GM12878 (cell line): ENCODE data around the gene TMEM252. TPM values are rescaled to one million over a fixed set of nuclear protein-coding genes. Genes with fewer than 3 reads are reported as not detected.

ENCODE experiments used
- ATF2 ChIP-seq: IDR thresholded peaks from 2 replicates; pipeline ENCODE4 v1.6.1; 2012; ENCODE audit warnings: low read length, inconsistent platforms
- ATF7 ChIP-seq: fragments of 450-650 bp; IDR thresholded peaks from 2 replicates; pipeline ENCODE4 v1.6.1; 2016; ENCODE audit warnings: low read depth, mild to moderate bottlenecking
- EZH2 ChIP-seq: IDR thresholded peaks from 2 replicates; pipeline ENCODE4 v1.6.1; 2012; ENCODE audit warnings: low read depth, mild to moderate bottlenecking, control low read depth, inconsistent platforms, low read length, borderline replicate concordance; ENCODE audit not compliant: control insufficient read depth
- FOXM1 ChIP-seq: IDR thresholded peaks from 2 replicates; pipeline ENCODE4 v1.6.1; 2012; ENCODE audit warnings: low read depth, mild to moderate bottlenecking, inconsistent platforms, low read length, moderate library complexity
- HDAC6 ChIP-seq: fragments of 200-600 bp; sonication (generic); IDR thresholded peaks from one replicate; pipeline ENCODE4 v1.8.0; 2017; ENCODE audit warnings: antibody characterized with exemption; ENCODE audit not compliant: unreplicated experiment
- IKZF1 ChIP-seq: fragments of 450-650 bp; conservative IDR thresholded peaks from 2 replicates; pipeline ENCODE4 v1.6.1; 2017; ENCODE audit warnings: antibody characterized with exemption, mild to moderate bottlenecking
- IRF4 ChIP-seq: IDR thresholded peaks from 2 replicates; pipeline ENCODE4 v1.6.1; 2011; ENCODE audit warnings: low read depth, low read length
- MTA2 ChIP-seq: fragments of 450-650 bp; IDR thresholded peaks from 2 replicates; pipeline ENCODE4 v1.6.1; 2016; ENCODE audit warnings: low read depth, mild to moderate bottlenecking, moderate library complexity
- MTA3 ChIP-seq: IDR thresholded peaks from 2 replicates; pipeline ENCODE4 v1.6.1; 2012; ENCODE audit warnings: low read length, inconsistent platforms, borderline replicate concordance
- MYB ChIP-seq: fragments of 150-350 bp; IDR thresholded peaks from 2 replicates; pipeline ENCODE4 v1.6.1; 2014; ENCODE audit warnings: mild to moderate bottlenecking, low read depth, low read length, borderline replicate concordance
- NFYB ChIP-seq: IDR thresholded peaks from 2 replicates; pipeline ENCODE4 v1.6.1; 2011; ENCODE audit warnings: low read depth, mild to moderate bottlenecking, low read length, improper control_type of control experiment, moderate library complexity; ENCODE audit not compliant: insufficient read depth
- PRDM15 ChIP-seq: fragments of 450-650 bp; formaldehyde crosslinking; IDR thresholded peaks from 2 replicates; pipeline ENCODE4 v1.4.0; 2020; ENCODE audit warnings: mild to moderate bottlenecking, moderate library complexity
- RAD21 ChIP-seq: IDR thresholded peaks from 2 replicates; pipeline ENCODE4 v1.6.1; 2011; ENCODE audit warnings: mild to moderate bottlenecking, low read depth, low read length, moderate library complexity; ENCODE audit not compliant: insufficient read depth
- RCOR1 ChIP-seq: conservative IDR thresholded peaks from 2 replicates; pipeline ENCODE4 v1.6.1; 2012; ENCODE audit warnings: low read depth, low read length, improper control_type of control experiment
- RELA ChIP-seq: fragments of 450-650 bp; IDR thresholded peaks from 2 replicates; pipeline ENCODE4 v1.8.0; 2014; ENCODE audit warnings: borderline replicate concordance; ENCODE audit not compliant: partially characterized antibody
- RUNX3 ChIP-seq: IDR thresholded peaks from 2 replicates; pipeline ENCODE4 v1.6.1; 2012; ENCODE audit warnings: low read length, inconsistent platforms
- SIX5 ChIP-seq: IDR thresholded peaks from 2 replicates; pipeline ENCODE4 v1.6.1; 2011; ENCODE audit warnings: mild to moderate bottlenecking, low read depth, low read length, moderate library complexity; ENCODE audit not compliant: severe bottlenecking
- WRNIP1 ChIP-seq: IDR thresholded peaks from 2 replicates; pipeline ENCODE4 v1.6.1; 2011; ENCODE audit warnings: low read depth, low read length, improper control_type of control experiment, borderline replicate concordance
- ZBTB4 ChIP-seq: fragments of 450-650 bp; formaldehyde crosslinking; IDR thresholded peaks from 2 replicates; pipeline ENCODE4 v1.4.0; 2022; ENCODE audit warnings: mild to moderate bottlenecking, moderate library complexity
- ZNF217 ChIP-seq: fragments of 450-650 bp; IDR thresholded peaks from 2 replicates; pipeline ENCODE4 v1.6.1; 2017; ENCODE audit warnings: antibody characterized with exemption, mild to moderate bottlenecking
- ZNF24 ChIP-seq: fragments of 450-650 bp; IDR thresholded peaks from 2 replicates; pipeline ENCODE4 v1.6.1; 2017; ENCODE audit warnings: antibody characterized with exemption, mild to moderate bottlenecking
- ZNF622 ChIP-seq: fragments of 450-650 bp; IDR thresholded peaks from 2 replicates; pipeline ENCODE4 v1.6.1; 2017; ENCODE audit warnings: mild to moderate bottlenecking, inconsistent platforms
- polyA plus RNA-seq, 11 experiments: library from polyadenylated mRNA; depleted of rRNA in 4 of 11; unstranded in 6 of 11; stranded (reverse) in 5 of 11; fragments of >200 nt; fragmentation: Nextera tagmentation in 4 of 11; fragmentation: Illumina TruSeq in 1 of 11; extraction: Ambion mirVana in 4 of 11; extraction: Trizol in 1 of 11; gene quantifications; 1 replicate in 1 of 11; 2 replicates in 10 of 11; pipeline versions ENCODE4 v1.2.1 to v1.2.3, GENCODE V29; 2011 to 2016; ENCODE audit warnings: inconsistent platforms in 2 of 11, missing spikeins in 2 of 11, low read depth in 1 of 11
- total RNA-seq, 4 experiments: library from RNA; depleted of rRNA in 3 of 4; stranded (reverse); fragments of >200 nt in 3 of 4; fragmentation: Illumina TruSeq in 1 of 4; extraction: Trizol in 1 of 4; gene quantifications; 2 replicates each; pipeline versions ENCODE4 v1.2.1 to v1.2.3, GENCODE V29; 2013 to 2021

The TMEM252 gene
- total and polyA plus RNA-seq, 10 of the 15 experiments (the other 5 are each of a cell fraction or from before 2014, with no cell fraction given), result not detected

GRCh38 chr9:68545033-68545705, 4.5 kb upstream of the TMEM252 start (continued):
- TF ChIP-seq RELA, result no peak
- TF ChIP-seq ATF2, result peak; percentile 62
- TF ChIP-seq MTA3, result 0 out of 2 replicates have a peak, but pooled peaks have one; percentile 42
- no peak for TF ChIP-seq IKZF1
- no peak for TF ChIP-seq NFYB
- no peak for TF ChIP-seq ATF7
- TF ChIP-seq MYB, result no peak
- no peak for TF ChIP-seq HDAC6
- no peak for TF ChIP-seq ZNF622
- TF ChIP-seq WRNIP1, result no peak
- TF ChIP-seq MTA2, result peak; percentile 51
- TF ChIP-seq EZH2, result no peak
- no peak for TF ChIP-seq IRF4
- 0 out of 2 replicates have a peak, but pooled peaks have one; percentile 3 for TF ChIP-seq RAD21
- TF ChIP-seq ZNF217, result no peak
- no peak for TF ChIP-seq PRDM15 (CRISPR knock-in tag)
- no peak for TF ChIP-seq SIX5
- TF ChIP-seq ZBTB4 (CRISPR knock-in tag), result no peak
- TF ChIP-seq FOXM1, result 0 out of 2 replicates have a peak, but pooled peaks have one; percentile 17
- TF ChIP-seq RCOR1, result no peak
- TF ChIP-seq ZNF24, result no peak
- peak; percentile 76 for TF ChIP-seq RUNX3
